GM21786 (cell line): ENCODE measurements around the gene ACOT4.
"Not testable (repeated sequence)": the region's sequence is repeated elsewhere in the genome, so short reads cannot be mapped to it uniquely, and the experiment has no call there.

ENCODE experiments used
- ATAC-seq: cut with Tn5 transposase; IDR thresholded peaks from one replicate; pipeline ENCODE4 v1.9.1; 2021; ENCODE audit not compliant: unreplicated experiment

Gene ACOT4, protein sequence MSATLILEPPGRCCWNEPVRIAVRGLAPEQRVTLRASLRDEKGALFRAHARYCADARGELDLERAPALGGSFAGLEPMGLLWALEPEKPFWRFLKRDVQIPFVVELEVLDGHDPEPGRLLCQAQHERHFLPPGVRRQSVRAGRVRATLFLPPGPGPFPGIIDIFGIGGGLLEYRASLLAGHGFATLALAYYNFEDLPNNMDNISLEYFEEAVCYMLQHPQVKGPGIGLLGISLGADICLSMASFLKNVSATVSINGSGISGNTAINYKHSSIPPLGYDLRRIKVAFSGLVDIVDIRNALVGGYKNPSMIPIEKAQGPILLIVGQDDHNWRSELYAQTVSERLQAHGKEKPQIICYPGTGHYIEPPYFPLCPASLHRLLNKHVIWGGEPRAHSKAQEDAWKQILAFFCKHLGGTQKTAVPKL

DNA sequence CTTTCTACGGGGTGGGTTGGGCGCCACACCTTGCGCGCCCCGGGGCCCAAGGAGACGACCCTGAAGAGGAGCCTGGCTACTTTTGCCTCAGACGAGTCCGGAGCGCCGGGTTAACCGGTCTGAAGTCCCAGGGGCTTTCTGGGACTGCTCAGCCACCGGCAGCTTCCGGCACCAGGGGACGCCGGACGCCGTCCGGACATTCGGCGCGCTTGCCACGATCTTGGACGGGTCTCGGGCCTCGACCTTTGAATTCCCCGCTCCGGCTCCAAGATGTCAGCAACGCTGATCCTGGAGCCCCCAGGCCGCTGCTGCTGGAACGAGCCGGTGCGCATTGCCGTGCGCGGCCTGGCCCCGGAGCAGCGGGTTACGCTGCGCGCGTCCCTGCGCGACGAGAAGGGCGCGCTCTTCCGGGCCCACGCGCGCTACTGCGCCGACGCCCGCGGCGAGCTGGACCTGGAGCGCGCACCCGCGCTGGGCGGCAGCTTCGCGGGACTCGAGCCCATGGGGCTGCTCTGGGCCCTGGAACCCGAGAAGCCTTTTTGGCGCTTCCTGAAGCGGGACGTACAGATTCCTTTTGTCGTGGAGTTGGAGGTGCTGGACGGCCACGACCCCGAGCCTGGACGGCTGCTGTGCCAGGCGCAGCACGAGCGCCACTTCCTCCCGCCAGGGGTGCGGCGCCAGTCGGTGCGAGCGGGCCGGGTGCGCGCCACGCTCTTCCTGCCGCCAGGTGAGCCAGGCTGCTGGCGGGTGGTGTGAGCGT lies at the start of gene ACOT4:
Gene ACOT4 (plus strand): TSS at position 184 of the 760 bp plus-strand sequence. CDS start 87 bp downstream, at position 271.
- no peak for ATAC-seq

DNA sequence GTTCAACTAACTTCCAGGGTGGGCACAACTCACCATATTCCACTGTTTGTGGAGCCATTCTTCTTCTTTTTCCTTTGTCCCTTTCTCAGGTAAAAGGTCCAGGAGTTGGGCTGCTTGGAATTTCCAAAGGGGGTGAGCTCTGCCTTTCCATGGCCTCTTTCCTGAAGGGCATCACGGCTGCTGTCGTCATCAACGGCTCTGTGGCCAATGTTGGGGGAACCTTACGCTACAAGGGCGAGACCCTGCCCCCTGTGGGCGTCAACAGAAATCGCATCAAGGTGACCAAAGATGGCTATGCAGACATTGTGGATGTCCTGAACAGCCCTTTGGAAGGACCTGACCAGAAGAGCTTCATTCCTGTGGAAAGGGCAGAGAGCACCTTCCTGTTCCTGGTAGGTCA lies 48.7 kb upstream of the ACOT4 start:
- ATAC-seq: not testable (repeated sequence)

- not testable (repeated sequence) for ATAC-seq
Observed at GRCh38 chr14:73545353-73545752, 46.3 kb upstream of the ACOT4 start.

- ATAC-seq: not testable (repeated sequence)
Observed at GRCh38 chr14:73549097-73549496, 42.6 kb upstream of the ACOT4 start.

GRCh38 chr14:73549889-73550524 lies 41.7 kb upstream of the ACOT4 start:
- not testable (repeated sequence) for ATAC-seq

DNA sequence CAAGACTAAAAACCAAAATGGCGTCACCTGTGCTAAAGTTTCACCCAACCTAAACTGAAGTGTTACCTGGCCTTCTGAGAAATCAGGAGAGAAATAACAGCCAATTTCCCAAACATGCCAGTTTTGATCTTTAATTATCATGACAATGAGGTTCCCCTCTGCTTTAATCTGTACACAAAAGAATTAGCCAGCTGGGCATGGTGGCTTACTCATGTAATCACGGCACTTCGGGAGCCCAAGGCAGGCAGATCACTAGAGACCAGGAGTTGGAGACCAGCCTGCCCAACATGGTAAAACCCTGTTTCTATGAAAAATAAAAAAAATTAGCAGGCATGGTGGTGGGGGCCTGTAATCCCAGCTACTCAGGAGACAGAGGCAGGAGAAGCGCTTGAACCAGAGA lies 37.8 kb upstream of the ACOT4 start:
- no peak for ATAC-seq

DNA sequence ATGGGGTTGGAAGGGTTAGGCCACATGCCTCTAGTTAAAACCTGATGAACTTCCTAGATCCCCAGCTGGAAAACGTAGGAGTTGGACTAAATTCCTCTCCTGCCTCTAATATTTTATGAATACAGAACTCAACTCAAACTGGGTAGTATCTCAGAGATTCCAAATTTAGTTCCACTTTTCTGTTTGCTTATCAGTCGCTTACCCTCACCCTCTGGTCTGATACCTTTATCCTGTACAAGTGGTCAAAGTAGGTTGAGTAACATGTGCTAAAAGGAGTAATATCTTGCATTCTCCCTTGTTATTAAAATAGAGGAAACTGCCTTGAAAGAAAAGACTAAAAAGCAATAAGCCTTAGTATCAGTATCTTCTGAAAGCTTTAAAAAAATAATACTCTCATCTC lies 34.5 kb upstream of the ACOT4 start:
- ATAC-seq: not testable (repeated sequence)

DNA sequence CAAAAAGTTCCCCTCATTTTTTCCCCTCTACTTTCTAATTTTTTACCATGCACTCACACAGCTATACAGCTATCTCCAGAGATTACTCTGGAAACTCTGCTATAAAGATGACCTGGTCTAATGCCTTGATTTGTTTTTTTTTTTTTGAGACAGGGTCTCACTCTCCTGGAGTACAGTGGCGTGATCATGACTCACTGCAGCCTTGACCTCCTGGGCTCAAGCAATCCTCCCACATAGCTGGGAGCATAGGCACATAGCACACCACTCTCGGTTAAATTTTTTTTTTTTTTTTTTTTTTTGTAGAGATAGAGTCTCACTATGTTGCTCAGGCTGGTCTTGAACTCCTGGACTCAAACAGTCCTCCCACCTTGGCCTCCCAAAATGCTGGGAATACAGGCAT lies 33.4 kb upstream of the ACOT4 start:
- ATAC-seq: not testable (repeated sequence)

DNA sequence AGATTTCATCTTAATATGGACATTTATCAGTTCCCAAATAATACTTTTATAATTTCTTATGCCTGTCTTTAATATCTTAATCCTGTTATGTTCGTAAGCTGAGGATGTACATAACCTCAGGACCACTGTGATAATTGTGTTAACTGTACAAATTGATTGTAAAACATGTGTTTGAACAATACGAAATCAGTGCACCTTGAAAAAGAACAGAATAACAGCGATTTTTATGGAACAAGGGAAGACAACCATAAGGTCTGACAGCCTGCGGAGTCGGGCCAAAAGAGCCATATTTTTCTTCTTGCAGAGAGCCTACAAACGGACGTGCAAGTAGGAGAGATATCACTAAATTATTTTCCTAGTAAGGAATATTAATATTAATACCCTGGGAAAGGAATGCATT lies 29.4 kb upstream of the ACOT4 start:
- not testable (repeated sequence) for ATAC-seq

DNA sequence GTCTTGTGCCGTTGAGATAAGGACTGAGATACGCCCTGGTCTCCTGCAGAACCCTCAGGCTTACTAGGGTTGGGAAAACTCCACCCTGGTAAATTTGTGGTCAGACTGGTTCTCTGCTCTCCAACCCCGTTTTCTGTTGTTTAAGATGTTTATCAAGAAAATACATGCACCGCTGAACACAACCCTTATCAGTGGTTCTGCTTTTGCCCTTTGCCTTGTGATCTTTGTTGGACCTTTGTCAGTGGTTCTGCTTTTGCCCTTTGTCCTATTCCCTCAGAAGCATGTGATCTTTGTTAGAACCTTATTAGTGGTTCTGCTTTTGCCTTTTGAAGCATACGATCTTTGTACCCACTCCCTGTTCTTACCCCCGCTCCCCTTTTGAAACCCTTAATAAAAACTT lies 29.0 kb upstream of the ACOT4 start:
- ATAC-seq: not testable (repeated sequence)

DNA sequence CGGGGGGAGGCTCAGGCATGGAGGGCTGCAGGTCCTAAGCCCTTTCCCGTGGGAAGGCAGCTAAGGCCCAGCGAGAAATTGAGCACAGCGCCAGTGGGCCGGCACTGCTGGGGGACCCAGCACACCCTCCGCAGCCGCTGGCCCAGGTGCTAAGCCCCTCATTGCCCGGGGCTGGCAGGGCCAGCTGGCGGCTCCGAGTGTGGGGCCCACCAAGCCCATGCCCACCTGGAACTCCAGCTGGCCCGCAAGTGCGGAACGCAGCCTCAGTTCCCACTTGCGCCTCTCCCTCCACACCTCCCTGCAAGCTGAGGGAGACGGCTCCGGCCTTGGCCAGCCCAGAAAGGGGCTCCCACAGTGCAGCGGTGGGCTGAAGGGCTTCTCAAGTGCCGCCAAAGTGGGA lies 25.2 kb upstream of the ACOT4 start:
- not testable (repeated sequence) for ATAC-seq

GRCh38 chr14:73566935-73567334 lies 24.7 kb upstream of the ACOT4 start:
- ATAC-seq: not testable (repeated sequence)

DNA sequence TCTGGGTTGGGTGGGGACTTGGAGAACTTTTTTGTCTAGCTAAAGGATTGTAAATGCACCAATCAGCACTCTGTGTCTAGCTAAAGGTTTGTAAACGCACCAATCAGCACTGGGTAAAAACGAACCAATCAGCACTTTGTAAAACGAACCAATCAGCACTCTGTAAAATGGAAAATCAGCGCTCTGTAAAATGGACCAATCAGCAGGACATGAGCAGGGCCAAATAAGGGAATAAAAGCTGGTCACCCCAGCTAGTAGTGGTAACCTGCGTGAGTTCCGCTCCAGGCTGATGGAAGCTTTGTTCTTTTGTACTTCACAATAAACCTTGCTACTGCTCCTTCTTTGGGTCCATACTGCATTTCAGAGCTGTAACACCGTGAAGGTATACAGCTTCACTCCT lies 24.3 kb upstream of the ACOT4 start:
- ATAC-seq: no peak

- ATAC-seq: no peak
Observed at GRCh38 chr14:73567951-73568885, 23.5 kb upstream of the ACOT4 start.

GRCh38 chr14:73568886-73569184 lies 22.8 kb upstream of the ACOT4 start:
- not testable (repeated sequence) for ATAC-seq

- peak; percentile 67 for ATAC-seq
Observed at GRCh38 chr14:73569185-73569958, 22.3 kb upstream of the ACOT4 start, which contains the start of gene ACOT2. ACOT2 (plus strand) TSS chr14:73569213; CDS start chr14:73569241, 28 bp downstream.

DNA sequence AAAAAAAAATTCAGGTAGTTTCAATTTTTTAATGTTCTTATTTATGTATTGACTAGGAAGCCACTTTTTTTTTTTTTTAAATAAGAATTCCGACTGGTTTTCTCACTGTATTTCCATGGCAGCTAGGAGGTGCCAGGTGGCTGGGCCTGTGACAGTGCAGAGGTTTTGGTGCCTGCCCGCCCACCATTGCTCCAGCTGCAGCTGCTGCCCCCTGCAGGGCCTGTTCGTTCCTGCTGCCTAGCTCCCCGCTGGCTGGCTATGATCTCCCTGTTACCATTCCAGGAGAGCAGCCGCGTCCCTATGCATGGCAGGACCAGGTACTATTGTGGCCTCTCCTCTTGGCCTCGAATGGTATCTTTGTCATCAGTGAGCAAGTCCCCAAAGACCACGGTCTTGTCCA lies 20.8 kb upstream of the ACOT4 start:
- peak; percentile 52 for ATAC-seq

GRCh38 chr14:73573034-73573433 lies 18.6 kb upstream of the ACOT4 start:
- ATAC-seq: not testable (repeated sequence)

DNA sequence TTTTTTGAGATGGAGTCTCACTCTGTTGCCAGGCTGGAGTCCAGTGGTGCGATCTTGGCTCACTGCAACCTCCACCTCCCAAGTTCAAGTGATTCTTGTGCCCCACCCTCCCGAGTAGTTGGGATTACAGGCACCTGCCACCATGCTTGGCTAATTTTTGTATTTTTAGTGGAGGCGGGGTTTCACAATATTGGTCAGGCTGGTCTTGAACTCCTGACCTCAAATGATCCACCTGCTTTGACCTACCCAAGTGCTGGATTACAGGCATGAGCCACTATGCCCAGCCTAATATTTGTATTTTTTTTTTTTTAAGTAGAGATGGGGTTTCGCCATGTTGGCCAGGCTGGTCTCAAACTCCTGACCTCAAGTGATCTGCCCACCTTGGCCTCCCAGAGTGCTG lies 17.9 kb upstream of the ACOT4 start:
- not testable (repeated sequence) for ATAC-seq

GRCh38 chr14:73574251-73574650 lies 17.4 kb upstream of the ACOT4 start:
- ATAC-seq: not testable (repeated sequence)
